H1 (cell line): ENCODE measurements around the gene VPS37D. TPM values are rescaled to one million over a fixed set of nuclear protein-coding genes. Genes with fewer than 3 reads are reported as not detected.

Source experiments
- CREB1 ChIP-seq: IDR thresholded peaks from 2 replicates; pipeline ENCODE4 v1.6.1; 2012; ENCODE audit warnings: inconsistent platforms
- RXRA ChIP-seq: IDR thresholded peaks from 2 replicates; pipeline ENCODE4 v1.6.1; 2011; ENCODE audit warnings: low read depth, mild to moderate bottlenecking, low read length, moderate library complexity; ENCODE audit not compliant: insufficient read depth
- SP1 ChIP-seq: IDR thresholded peaks from 2 replicates; pipeline ENCODE4 v1.6.1; 2011; ENCODE audit warnings: low read depth, low read length
- SUZ12 ChIP-seq: fragments of 200-600 bp; sonication (generic); IDR thresholded peaks from 2 replicates; pipeline ENCODE4 v1.6.1; 2012; ENCODE audit warnings: mild to moderate bottlenecking, inconsistent platforms, low read length, moderate library complexity, mixed read lengths
- polyA plus RNA-seq, 7 experiments: library from polyadenylated mRNA; depleted of rRNA in 3 of 7; stranded (reverse) in 5 of 7; unstranded in 2 of 7; fragments of >200 nt in 5 of 7; fragments of 200-250 nt in 2 of 7; gene quantifications; 1 replicate in 5 of 7; 2 replicates in 1 of 7; 4 replicates in 1 of 7; pipeline versions ENCODE4 v1.2.1 to v1.2.3, GENCODE V29; 2011 to 2013; ENCODE audit warnings: missing spikeins in 2 of 7, mixed read lengths in 2 of 7
- total RNA-seq: library from RNA; stranded (reverse); fragmentation: NEBNext Ultra II Directional; extraction: Animal tissue kit (Norgen Biotek cat#: 25700); gene quantifications from 2 replicates; pipeline ENCODE4 v1.2.1, GENCODE V29; 2021
- TF ChIP-seq, protein P1 (sequence below): fragments of 300-600 bp; sonication (generic); IDR thresholded peaks from 2 replicates; pipeline ENCODE4 v1.7.1; 2012; ENCODE audit warnings: low read length, moderate library complexity, mild to moderate bottlenecking, inconsistent platforms; ENCODE audit not compliant: insufficient replicate concordance
- TF ChIP-seq, protein P2 (sequence below): IDR thresholded peaks from 2 replicates; pipeline ENCODE4 v1.6.1; 2012; ENCODE audit warnings: inconsistent platforms
- TF ChIP-seq, protein P3 (sequence below): IDR thresholded peaks from 2 replicates; pipeline ENCODE4 v1.6.1; 2011; ENCODE audit warnings: low read depth, mild to moderate bottlenecking, low read length; ENCODE audit not compliant: insufficient read depth
- TF ChIP-seq, protein P4 (sequence below): IDR thresholded peaks from 2 replicates; pipeline ENCODE4 v1.6.1; 2012; ENCODE audit warnings: inconsistent platforms

Gene VPS37D
- total and polyA plus RNA-seq, 2 of the 8 experiments (the other 6 are each of a cell fraction or from before 2014, with no cell fraction given): 3.4 to 5.0 TPM

DNA sequence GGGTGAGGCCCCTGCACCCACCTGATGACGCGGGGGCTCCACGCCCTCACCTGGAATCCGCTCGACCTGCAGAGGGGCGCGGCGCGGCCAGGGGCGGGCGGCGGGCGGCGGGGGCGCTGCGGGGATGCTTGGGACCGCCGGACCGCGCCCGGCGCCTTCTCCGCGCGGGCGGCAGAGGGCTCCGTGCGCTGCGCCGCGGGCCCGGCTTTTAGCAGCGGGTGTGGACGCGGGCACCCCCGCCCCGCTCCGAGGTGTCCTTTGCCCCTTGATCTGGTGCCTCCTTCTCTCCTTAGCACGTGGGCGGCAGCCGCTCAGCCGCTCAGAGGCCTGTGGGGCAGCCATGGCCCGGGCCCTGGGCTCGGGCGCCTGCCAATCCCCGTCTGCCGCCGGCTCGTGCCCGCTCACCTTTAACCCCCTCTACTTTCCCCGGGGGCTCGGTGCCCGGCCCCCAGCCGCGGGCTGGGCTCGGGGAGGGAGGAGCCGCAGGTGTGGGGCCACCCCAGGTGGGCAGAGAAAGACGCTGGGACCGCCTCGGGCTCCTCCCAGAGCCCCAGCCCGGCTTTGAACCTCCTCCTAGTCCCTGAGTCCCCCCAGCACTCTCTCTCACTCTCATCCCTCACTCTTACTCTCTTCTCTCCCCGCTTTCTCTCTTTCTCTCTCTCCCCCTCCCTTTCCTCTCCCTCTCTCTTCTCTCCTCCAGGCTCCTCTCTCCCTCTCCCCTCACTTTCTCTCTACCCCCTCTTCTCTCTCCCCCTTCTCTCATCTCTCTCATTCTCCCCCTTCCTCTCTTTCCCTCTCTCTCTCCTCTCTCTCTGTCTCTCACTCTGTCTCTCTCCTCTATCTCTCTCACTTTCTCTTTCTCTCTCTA lies 19.7 kb upstream of the VPS37D start (continued):
- TF ChIP-seq, protein P1, sequence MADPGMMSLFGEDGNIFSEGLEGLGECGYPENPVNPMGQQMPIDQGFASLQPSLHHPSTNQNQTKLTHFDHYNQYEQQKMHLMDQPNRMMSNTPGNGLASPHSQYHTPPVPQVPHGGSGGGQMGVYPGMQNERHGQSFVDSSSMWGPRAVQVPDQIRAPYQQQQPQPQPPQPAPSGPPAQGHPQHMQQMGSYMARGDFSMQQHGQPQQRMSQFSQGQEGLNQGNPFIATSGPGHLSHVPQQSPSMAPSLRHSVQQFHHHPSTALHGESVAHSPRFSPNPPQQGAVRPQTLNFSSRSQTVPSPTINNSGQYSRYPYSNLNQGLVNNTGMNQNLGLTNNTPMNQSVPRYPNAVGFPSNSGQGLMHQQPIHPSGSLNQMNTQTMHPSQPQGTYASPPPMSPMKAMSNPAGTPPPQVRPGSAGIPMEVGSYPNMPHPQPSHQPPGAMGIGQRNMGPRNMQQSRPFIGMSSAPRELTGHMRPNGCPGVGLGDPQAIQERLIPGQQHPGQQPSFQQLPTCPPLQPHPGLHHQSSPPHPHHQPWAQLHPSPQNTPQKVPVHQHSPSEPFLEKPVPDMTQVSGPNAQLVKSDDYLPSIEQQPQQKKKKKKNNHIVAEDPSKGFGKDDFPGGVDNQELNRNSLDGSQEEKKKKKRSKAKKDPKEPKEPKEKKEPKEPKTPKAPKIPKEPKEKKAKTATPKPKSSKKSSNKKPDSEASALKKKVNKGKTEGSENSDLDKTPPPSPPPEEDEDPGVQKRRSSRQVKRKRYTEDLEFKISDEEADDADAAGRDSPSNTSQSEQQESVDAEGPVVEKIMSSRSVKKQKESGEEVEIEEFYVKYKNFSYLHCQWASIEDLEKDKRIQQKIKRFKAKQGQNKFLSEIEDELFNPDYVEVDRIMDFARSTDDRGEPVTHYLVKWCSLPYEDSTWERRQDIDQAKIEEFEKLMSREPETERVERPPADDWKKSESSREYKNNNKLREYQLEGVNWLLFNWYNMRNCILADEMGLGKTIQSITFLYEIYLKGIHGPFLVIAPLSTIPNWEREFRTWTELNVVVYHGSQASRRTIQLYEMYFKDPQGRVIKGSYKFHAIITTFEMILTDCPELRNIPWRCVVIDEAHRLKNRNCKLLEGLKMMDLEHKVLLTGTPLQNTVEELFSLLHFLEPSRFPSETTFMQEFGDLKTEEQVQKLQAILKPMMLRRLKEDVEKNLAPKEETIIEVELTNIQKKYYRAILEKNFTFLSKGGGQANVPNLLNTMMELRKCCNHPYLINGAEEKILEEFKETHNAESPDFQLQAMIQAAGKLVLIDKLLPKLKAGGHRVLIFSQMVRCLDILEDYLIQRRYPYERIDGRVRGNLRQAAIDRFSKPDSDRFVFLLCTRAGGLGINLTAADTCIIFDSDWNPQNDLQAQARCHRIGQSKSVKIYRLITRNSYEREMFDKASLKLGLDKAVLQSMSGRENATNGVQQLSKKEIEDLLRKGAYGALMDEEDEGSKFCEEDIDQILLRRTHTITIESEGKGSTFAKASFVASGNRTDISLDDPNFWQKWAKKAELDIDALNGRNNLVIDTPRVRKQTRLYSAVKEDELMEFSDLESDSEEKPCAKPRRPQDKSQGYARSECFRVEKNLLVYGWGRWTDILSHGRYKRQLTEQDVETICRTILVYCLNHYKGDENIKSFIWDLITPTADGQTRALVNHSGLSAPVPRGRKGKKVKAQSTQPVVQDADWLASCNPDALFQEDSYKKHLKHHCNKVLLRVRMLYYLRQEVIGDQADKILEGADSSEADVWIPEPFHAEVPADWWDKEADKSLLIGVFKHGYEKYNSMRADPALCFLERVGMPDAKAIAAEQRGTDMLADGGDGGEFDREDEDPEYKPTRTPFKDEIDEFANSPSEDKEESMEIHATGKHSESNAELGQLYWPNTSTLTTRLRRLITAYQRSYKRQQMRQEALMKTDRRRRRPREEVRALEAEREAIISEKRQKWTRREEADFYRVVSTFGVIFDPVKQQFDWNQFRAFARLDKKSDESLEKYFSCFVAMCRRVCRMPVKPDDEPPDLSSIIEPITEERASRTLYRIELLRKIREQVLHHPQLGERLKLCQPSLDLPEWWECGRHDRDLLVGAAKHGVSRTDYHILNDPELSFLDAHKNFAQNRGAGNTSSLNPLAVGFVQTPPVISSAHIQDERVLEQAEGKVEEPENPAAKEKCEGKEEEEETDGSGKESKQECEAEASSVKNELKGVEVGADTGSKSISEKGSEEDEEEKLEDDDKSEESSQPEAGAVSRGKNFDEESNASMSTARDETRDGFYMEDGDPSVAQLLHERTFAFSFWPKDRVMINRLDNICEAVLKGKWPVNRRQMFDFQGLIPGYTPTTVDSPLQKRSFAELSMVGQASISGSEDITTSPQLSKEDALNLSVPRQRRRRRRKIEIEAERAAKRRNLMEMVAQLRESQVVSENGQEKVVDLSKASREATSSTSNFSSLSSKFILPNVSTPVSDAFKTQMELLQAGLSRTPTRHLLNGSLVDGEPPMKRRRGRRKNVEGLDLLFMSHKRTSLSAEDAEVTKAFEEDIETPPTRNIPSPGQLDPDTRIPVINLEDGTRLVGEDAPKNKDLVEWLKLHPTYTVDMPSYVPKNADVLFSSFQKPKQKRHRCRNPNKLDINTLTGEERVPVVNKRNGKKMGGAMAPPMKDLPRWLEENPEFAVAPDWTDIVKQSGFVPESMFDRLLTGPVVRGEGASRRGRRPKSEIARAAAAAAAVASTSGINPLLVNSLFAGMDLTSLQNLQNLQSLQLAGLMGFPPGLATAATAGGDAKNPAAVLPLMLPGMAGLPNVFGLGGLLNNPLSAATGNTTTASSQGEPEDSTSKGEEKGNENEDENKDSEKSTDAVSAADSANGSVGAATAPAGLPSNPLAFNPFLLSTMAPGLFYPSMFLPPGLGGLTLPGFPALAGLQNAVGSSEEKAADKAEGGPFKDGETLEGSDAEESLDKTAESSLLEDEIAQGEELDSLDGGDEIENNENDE: no peak
- TF ChIP-seq, protein P2, sequence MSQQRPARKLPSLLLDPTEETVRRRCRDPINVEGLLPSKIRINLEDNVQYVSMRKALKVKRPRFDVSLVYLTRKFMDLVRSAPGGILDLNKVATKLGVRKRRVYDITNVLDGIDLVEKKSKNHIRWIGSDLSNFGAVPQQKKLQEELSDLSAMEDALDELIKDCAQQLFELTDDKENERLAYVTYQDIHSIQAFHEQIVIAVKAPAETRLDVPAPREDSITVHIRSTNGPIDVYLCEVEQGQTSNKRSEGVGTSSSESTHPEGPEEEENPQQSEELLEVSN: peak; percentile 63
- TF ChIP-seq, protein P3, sequence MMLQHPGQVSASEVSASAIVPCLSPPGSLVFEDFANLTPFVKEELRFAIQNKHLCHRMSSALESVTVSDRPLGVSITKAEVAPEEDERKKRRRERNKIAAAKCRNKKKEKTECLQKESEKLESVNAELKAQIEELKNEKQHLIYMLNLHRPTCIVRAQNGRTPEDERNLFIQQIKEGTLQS: no peak
- peak; percentile 66; the same call in 1 of the 2 replicates for TF ChIP-seq SUZ12
- no peak for TF ChIP-seq SP1
- TF ChIP-seq RXRA: no peak
- TF ChIP-seq CREB1: no peak
- TF ChIP-seq, protein P4, sequence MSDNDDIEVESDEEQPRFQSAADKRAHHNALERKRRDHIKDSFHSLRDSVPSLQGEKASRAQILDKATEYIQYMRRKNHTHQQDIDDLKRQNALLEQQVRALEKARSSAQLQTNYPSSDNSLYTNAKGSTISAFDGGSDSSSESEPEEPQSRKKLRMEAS: peak; percentile 78
